ENCODE data around the gene COMT. TPM values are rescaled to one million over a fixed set of nuclear protein-coding genes. Genes with fewer than 3 reads are reported as not detected.

The COMT gene
- total and polyA plus RNA-seq, 9 of the 15 experiments (the other 6 are each of a cell fraction or from before 2014, with no cell fraction given), result 12.5 to 351 (median 155) TPM

GRCh38 chr22:19988965-19989724 lies 47.6 kb downstream of the COMT start (continued):
- TF ChIP-seq ZBTB40 (IDR thresholded peaks at IDR 0.05) (peak; percentile 73), ZBTB40 (CRISPR knock-in tag; IDR thresholded peaks at IDR 0.05) (no peak; the same call in 1 of the 2 replicates), ZNF696 (CRISPR knock-in tag; conservative IDR thresholded peaks at IDR 0.05) (no peak), ZBTB1 (CRISPR knock-in tag; IDR thresholded peaks at IDR 0.05; ENCODE audit: borderline replicate concordance, low read depth) (no peak), ZHX1 (conservative IDR thresholded peaks at IDR 0.05; ENCODE audit: low read length) (0 out of 2 replicates have a peak, but pooled peaks have one; percentile 42), CBX8 (IDR thresholded peaks at IDR 0.05; ENCODE audit: borderline replicate concordance, extremely low read depth, low read depth, low read length, poor library complexity, severe bottlenecking) (no peak), POLR2H (tag; IDR thresholded peaks at IDR 0.05; ENCODE audit: low read depth) (no peak), BDP1 (IDR thresholded peaks at IDR 0.05; ENCODE audit: insufficient read depth, insufficient read length) (no peak), NR0B1 (IDR thresholded peaks at IDR 0.05; ENCODE audit: partially characterized antibody) (no peak), ETS2 (tag; IDR thresholded peaks at IDR 0.05; ENCODE audit: borderline replicate concordance, poor library complexity, severe bottlenecking) (no peak), ZEB2 (IDR thresholded peaks at IDR 0.05) (no peak), ZNF224 (CRISPR knock-in tag; IDR thresholded peaks at IDR 0.05) (no peak), KLF13 (tag; IDR thresholded peaks at IDR 0.05; ENCODE audit: borderline replicate concordance, low read depth) (0 out of 2 replicates have a peak, but pooled peaks have one; percentile 8)
